GM19438 (cell line): Measurements from ENCODE around the gene SSBP4.

Experiments used
- ATAC-seq: cut with Tn5 transposase; IDR thresholded peaks from one replicate; pipeline ENCODE4 v1.9.1; 2021; ENCODE audit warnings: low read depth; ENCODE audit not compliant: unreplicated experiment

SSBP4 gene

DNA sequence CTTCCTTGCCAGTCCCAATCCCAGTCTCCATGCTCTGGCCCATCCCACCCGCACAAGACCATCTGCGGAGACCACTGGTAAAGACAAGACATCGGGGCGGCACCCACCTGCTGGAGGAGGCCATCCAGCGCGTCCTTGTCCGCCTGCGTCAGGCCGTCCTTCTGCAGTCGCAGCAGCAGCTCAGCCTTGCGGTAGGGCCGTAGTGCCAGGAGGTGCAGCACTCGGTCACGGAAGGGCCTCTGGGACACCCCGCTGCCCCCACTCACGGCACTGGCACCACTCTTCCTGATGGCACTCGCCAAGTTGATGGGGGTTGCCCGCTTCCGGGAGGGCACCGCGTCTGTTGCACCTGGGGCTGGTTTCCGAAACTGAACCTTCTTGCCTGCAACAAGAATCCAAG lies 42.3 kb downstream of the SSBP4 start:
- no peak for ATAC-seq

DNA sequence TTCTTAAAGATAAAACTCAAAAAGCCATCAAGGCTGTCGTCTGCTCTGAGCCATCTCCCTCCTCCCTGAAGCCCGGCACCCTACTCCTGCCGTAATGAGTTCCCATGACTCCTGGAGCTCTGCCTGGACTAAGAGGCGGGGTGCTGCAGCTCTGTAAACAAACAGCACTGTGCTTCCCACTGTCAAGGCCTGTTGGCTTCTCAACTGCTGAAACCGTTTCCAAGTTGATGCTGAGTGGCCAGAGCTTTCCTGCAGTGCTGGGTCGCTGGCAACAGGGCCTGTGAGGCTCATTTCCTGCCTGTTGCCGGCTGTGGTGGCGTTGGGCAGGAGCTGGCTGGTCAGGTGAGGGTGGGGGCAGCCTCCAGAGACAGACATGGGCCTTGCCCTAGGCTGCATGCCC lies 45.4 kb downstream of the SSBP4 start:
- ATAC-seq: no peak

DNA sequence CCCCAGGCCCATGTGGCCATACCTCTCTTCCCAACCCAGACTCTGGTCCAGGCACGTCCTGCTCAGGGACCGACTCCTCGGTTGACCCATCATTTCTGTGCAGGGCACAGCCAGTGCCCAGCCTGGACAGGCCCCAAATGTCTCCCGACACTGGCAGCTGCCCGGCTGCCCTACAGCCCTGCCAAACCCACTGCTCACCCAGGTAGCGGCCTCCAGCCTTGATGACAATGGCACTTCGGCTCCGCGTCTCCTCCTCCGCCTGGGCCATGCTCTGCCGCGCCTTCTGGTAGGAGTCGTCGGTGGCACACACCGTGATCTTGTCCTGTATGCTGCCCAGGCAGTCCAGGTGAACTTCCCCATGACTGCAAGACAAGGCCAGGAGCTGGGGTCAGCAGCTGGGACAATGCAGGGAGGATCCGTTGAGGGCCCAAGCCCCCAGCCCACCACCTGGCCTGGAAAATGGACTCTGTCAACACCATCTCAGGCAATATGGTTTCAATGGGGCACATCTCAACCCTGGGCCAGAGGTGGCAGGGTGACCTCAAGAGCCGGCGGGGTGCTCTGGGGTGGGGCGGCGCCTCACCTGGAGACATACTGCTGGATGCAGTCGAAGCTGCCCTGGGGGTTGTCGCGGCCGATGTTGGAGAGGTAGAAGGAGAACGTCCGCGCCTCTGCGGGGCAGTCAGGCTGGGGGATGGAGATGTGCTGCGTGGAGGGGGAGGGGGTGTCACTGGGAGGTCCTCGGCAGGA lies 46.2 kb downstream of the SSBP4 start:
- ATAC-seq: no peak

DNA sequence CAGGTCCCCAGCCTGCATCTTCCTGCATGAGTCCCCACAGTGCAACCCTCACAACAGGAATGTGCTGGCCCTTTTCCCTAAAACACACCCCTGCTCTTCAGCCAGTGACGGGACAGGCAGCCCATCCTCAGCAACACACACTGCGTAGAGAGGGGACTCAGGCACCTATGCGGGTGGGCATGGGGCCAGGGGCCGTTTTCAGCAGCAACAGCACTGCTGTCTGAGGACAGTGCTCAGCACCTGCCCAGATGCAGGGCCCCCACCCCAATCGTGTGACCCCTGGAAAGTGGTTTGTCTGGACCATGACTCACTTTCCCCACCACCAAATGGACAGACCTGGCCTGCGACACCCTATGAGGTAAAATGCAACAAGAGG lies 46.8 kb downstream of the SSBP4 start:
- ATAC-seq: no peak

DNA sequence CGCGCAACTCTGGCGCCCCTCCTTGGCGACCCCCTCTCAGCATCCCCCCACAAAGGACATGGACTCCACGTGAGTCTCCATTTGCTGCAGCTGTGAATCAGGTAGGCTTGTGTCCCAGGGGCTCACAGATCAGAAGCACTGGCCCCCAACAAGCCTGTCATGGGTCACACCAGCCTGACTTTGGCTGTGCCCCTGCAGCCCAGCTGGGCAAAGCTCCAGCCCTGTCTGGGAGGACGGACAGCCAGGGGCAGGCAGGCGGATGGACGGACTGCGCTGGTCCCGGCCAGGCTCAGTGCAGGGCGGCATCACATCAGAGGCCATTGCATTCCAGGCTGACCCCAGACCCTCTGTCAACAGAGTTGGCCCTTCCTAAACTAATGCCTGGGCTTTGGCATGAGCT lies 47.2 kb downstream of the SSBP4 start:
- no peak for ATAC-seq

DNA sequence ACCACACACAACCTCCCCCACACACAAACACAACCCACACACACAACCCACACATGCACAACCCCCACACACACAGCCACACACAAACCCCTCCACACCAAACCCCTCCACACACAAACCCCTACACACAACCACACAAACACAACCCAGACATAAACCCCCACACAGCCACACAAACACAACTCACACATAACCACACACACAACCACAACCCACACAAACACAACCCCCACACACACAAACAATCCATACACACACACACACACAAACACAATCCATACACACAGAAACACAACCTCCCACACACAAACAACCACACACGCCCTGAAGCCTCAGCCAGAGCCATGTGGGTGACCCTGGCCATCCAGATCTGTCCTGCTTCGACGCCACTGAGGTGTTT lies 48.8 kb downstream of the SSBP4 start:
- ATAC-seq: no peak

DNA sequence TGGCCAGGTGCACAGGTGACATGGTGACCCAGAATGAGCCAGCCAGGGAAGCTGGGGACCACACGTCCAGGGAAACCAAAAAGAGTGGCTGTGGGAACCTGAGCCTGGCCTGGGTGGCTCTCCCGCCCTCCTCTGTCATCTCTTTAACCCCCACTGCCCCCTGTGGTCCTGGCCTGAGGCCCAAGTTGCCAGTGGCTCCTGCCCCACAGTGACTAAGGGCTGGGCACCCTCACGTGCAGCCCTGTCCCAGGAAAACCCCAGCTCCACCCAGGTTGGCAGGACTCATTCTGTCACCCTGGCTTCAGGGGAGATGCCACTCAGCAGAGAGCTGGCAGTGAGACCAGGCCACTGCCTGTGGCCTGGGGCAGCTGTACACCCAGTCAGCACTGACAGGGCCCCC lies 49.3 kb downstream of the SSBP4 start:
- no peak for ATAC-seq

DNA sequence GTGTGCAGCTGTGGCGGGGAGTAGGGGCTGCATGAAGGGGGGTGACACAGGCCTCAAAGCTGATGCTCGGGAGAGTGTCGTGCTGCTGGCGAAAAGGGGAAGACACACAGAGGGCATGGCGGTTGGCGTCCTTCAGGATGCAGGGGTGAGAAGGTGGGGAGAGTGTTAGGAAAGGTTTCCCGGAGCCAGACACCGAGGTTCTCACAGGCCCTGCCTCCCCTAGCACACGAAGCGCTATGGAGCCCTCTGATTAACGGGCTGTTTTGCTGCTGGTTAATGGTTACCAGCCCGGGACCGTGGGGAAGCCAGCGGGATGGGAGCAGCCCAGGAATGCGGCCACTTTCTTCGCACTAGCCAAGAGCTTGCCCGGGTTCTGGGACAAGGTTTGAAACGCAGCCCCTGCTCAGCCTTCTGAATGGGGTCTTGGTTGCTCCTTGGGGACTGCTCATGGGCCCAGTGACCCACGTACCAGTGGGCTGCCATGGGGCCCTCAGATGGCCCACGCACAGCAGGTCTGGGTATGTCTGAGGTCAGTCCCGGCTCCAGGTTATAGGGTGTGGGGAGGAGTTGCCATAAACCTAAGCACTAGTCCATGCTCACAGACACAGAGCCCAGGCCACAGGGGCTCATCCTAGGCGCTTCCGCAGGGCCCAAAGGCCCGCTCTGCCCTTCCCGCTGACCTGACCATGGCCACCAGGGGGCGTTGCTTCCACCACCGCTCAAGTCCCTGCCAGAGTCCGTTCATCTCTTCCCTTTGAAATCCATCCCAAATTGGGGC lies 50.1 kb downstream of the SSBP4 start:
- ATAC-seq: no peak

DNA sequence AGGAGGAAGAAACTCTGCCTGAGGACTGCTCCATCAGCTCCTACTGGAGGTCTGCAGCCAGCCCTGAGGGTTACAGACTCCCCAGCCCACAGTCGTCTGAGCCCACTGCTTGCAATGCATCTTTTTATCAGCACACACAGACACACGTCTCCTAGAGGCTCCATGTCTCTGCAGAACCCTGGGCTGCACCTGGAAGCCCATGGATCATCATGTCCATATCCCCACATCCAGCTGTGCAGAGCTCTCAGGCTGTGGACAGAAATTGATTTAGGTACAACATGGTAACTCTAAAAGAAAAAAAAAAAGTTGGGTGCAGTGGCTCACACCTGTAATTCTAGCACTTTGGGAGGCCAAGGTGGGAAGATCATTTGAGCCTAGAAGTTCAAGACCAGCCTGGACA lies 51.6 kb downstream of the SSBP4 start:
- no peak for ATAC-seq

DNA sequence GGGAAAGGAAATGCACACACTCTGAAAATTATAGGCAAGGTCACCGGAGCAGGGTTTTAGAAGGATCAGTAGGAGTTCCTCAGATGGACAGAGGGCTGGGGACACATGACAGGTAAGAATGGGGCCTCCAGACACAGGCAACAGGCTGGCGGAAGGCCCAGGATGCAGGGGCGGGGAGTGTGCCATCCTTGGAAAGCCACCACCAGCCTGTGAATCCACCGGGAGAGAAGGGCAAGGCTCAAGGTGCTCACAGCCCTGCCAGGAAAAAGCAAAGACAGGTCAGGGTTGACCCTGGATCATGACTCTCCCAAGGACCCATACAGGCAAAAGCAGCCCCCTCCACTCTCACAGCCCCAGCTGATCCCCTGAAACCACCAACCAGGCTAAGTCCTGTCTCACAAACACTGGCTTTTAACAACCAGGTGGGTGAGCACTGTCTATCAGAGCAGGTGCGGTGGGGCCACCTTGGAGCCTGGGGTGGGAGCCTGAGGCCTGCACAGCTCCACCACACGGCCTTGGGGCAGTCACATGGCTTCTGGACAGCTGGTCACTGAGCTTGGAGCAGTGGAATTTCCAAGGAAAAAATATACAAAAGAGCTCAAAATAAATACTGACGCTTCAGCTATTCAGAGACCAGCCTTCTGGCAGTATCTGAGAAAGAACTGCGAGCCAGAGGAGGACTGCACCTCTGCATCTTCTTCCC lies 54.0 kb downstream of the SSBP4 start:
- ATAC-seq: no peak

DNA sequence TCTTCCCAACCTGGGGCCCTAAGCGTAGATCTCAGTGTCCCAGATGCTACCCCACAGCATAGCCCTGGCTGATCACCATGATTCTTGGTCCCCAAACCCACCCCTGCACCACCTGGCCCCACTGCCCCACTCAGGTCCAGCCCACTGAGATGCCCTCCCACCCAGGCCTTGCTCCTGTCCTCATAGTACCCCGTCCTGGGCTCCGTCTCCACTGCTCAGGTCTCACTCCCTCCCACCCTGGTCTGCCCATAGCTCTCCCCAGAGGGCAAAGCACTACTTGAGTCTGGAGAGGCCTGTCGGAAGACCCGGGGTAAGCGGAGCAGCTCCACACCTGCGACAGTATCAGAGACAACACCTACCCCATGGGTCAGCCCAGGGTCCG lies 54.5 kb downstream of the SSBP4 start:
- no peak for ATAC-seq

DNA sequence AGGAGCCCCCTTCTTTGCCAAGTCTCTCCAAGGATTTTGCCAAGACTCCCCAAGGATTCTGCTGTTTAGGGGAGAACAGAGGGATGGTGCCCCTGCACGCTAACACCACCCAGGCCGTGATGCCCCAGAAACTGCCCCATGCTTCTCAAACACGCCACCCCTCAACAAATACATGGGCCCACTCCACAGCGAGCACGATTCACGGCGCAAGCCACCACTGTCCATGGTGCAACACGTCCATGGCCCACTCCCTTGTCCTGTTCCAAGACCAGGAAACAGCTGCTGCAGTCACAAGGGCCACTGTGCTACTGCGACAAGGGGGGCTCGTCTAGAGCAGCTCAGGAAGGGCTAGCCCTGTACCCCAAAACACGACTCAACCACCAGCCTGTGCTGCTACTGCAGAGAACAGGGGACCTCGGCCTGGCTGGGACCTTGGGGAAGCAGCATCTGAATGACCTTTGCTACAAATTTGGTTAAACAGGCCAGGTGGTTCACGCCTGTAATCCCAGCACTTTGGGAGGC lies 55.2 kb downstream of the SSBP4 start:
- ATAC-seq: no peak

DNA sequence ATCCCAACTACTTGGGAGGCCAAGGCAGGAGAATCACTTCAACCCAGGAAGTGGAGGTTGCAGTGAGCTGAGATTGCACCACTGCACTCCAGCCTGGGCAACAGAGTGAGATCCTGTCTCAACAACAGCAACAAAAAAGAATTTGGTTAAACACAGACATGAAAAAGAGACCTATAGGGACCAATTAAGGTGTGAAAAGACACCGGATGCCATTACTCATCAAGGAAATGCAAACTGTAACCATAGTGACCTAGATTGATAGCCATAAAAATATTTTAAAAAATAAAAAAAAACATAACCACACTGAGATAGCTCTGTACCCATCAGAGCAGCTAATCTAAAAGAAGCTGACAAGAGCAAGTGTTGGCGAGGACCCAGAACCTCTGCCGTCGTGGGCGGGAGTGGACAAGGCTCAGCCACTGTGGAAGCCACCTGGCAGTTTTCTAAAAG lies 55.8 kb downstream of the SSBP4 start:
- ATAC-seq: no peak

DNA sequence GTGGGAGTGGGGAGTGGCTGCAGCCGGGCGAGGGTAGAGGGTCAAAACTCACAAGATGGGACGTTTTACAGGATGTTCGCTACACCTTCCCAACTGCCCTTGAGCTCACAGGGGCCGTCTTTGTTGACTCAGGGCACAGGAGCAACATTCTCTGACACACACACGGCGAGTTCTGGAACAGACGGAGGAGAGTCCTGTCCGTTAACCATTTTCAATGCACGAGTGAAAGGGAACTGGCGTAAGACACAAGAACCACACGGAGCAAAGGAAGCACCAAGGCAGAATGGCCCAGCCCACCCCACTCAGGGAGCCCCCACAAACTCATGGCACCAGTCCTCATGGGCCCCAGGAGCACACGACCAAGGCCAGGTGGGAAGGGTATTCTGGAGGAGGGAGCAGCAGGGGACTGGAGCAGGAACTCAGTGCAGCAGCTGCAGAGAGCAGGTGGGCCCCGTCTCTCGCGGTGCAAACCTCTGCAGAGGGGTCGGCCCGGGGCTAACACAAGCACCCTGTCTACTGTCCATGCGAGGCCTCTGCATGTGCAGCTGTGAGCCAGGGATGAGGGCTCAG lies 56.6 kb downstream of the SSBP4 start:
- no peak for ATAC-seq

DNA sequence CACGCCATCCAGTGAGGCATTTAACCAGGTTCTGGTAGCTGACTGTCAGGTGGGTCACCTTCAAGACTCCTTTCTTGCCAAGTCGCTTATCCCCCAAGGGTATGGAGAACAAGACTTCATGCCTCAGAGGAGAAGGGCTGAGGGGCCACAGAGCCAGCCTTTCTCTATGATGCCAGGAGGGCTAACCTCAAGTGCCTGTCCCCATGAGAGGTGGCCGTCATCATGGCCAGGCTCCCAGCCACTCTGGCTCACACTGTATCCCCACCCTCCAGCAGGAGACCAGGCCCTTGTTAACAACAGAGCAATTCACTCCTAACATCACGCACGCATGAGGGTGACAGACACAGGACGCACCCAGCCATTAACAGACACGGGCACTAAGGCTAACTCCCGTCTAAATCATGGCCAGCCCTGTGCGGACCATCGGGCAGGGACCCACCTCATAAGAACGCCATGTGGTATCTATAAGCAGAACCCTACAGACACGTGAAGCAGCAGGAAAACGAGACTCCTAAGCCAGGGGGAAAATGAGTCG lies 57.4 kb downstream of the SSBP4 start:
- ATAC-seq: no peak

DNA sequence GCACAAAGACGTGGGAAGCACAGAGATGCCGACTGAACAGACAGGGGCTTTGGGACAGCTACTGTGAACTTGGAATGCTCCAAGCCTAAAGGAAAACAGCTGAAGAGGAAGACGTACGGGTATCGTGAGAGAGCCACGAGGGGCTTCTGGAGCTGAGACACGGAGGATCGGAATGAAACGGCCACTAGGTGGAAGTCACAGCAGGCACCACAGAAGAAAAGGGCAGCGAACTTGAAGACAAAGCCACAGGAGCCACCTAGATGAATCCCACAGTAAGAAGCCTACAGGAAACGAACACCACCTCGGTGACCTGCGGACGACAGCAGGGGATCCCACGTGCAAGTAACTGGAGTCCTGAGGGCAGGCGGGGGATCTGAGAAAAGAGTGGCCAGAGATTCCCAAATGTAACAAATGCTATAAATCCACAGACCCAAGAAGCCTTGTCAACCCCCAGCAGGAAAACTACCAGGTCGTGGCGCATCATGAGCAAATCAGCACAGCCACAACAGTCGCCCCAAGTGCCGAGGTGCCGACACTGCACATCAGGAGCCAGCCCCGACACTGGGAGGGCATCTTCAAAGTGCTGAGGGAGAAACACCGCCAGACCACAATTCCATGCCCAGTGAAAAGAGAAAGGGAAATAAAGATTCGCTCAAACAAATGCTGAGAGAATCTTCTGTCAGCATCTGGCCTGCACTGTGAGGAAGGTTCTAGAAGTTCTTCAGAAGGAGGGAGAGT lies 58.0 kb downstream of the SSBP4 start:
- ATAC-seq: no peak

DNA sequence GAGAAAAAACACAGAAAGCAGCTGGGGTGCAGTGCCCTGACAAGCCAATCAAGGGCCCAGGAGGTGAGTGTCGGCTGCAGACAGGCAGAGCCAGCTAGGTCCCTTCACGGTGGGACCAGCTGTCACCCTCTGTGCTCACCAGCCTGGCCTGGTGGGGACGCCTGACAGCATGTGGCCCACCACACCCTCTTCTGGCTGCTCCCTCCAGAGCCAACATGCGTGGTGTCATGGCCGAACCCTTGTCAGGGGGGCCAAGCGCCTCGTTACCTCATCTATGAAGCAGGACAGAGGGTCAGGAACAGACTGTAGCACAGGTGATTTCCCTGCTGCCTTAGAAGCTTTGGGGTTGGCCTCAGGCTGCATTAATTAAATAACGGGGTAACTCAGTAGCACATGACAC lies 58.8 kb downstream of the SSBP4 start:
- ATAC-seq: no peak

DNA sequence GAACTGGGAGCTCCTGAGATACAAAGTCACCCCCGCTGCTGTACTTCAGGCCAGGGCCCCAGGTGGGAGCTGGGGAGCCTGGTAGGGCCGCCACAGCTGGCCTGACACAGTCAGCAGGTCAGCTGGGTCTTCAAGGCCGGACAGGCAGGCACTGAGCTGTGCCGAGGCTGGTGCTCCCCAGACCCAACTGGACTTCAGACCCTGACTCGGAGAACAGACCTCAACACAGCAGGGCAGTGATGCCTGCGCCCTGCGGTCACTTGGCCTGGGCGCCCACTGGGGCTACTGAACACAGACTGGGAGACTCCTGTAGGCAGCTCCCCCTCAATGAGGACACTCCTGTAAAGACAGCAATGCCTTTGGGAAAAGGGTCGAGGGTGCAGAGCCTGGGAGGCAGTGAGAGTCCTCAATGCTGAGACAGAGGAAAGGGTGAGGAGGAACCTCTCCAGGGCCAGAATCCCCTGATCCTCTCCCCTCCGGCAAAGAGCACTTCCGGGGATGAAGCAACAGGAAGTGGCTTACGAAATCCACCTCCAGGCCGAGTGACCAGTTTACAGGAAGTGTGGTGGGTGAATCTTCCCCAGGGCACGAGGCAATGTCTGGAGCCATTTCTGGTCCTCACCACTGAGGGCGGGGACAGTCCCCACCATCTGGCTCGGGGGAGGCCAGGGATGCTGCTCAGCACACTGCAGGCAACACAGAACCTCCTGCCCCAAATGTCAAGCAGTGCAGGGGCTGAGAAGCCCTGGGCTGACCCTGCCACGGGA lies 59.5 kb downstream of the SSBP4 start:
- ATAC-seq: peak; percentile 72

DNA sequence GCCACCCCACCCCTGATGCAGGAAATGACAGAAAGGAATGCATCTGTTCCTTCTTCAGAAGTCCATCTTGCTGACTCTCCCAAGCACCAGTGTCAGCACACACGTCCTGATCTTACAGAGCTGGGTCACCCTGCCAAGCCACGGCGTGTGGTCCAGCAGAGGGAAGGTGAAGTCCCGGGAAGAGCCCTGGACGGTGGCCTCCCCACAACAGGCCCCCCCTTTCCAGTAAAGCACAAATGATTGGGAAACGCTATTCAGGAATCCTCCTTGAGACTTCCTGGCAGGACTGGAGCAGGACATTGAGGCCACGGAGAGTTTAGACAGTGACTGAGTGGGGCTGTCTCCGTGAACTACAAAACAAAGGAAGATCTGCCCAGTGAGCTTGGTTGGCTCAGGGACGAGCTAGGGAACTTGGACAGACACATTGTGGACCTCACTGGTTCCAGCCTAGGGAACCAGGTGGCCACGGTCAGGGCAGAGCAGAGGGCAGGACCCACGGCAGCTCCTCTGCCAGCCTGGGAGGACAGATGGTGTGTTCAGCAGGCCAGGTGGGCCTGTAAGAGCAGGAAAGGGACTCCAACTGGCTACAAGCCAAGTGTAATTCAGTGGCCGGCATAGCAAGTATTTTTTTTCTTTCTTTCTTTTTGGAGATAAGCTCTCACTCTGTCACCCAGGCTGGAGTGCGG lies 61.0 kb downstream of the SSBP4 start:
- ATAC-seq: no peak
